NCI-H2107 treated with DMSO at 0.1 percent for 48 hours (cell line): ENCODE data around the gene ATOH8.
A peak's percentile ranks its signal among the peaks of the same experiment; 100 is the strongest.

Experiments
- DNase-seq: peaks from one replicate; lab custom pipeline; 2025; ENCODE audit not compliant: unreplicated experiment; lab: John Stamatoyannopoulos, UW

ATOH8 gene

DNA sequence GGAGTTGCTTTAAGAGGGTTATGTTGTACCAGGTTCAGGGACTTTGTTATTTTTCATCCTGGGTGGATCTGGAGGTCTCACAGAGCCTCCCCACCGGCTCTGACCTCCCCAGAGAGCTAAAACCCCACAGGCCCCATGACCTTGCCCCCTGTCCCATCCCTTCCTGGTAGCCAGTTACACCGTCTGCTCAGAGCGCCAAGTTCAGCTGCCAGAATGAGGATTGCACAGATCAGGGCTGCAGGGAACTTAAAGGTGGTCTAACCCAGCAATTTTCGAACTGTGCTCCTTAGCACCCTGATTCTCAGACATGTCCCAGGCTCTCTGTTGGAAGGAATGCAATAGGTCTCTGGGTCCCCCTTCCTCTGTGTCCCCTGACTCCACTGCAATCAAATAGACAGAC lies 32.1 kb downstream of the ATOH8 start:
- DNase-seq: no peak

DNA sequence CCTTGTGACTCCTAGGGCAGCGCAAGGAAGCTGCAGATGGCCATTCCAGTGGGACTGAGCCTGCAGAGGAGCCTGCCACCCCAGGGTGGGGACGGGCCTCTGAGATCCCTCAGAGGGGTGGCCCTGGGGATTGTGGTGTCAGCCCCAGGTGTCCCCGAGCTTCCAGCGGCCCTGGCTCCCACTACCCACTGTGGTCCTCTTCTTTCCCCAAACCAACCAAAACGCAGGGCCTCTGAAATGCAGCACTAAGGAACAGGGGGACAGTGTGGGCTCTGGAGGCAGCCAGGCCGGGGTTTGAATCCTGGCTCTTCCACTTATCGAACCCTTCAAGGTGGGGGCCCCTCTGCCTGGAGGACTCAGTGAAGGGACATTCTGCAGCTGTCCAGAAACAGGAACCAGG lies 32.7 kb downstream of the ATOH8 start:
- no peak for DNase-seq

DNA sequence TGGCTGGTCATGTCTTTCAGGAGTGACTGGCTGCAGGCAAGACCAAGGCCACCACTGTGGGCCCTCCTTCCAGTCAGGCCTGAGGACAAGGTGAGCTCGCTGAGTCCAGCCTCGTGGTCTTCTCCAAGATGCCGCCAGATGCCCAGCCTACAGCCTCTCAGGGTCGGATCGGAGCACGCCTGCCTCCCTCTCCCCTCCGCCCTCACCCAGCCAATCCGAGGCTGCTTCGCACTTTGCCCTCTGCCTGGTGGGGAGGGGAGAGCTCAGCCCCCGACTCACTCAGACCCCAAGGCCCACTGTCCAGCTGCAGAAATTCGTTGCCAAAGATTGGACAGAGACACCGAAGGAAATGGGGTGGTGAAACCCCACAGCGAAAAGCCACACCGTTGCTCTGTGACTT lies 33.1 kb downstream of the ATOH8 start:
- no peak for DNase-seq

DNA sequence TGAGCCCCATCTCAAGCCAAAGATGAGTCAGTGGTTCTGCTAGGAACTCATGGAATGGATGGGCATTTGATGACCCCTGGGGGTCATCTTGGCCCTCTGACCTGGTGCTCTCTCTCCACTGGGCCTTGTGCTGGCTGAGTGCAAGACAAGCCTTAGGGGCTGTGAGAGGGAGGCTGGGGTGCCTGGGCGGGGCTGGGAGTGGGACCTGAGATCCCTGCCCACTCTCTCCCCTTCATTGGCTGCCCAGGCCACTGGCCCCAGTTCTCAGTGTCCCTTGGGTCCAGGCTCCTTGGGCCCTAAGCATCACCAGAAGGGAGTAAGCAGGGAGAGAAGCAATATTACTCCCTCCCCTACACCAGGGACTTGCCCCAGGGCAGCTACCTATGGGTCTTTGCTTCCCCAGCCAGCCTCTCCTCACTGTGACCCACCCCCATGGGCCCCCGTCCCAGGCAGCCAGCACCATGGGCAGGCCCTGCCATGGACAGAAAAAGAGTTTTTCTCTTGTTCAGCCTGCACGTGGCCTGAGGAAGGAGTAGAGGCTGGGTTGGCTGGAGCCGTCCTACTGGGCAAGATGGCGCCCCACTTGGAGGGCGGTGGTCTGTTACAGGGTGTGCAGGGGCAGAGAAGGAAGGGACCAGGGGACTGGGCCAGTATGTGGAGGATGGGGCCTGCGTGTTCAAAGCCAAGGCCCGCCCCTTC lies 33.6 kb downstream of the ATOH8 start:
- DNase-seq: no peak

DNA sequence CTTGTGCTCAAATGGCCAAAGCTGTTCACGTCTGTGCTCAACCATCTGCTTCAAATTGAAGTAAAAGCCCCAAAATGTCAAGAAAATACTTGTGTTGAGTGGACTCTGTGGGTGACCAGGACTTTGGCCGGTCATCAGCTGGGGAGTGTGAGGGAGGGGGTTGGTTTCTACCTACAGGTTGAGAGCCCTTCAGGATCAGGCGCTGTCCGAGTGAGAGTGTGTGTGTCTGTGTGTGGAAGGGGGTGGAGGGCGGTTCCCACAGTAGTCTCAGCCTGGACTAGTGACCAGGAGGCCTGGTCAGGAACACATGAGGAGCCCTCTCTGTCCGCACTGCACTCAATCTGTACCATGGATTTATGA lies 34.2 kb downstream of the ATOH8 start:
- no peak for DNase-seq

DNA sequence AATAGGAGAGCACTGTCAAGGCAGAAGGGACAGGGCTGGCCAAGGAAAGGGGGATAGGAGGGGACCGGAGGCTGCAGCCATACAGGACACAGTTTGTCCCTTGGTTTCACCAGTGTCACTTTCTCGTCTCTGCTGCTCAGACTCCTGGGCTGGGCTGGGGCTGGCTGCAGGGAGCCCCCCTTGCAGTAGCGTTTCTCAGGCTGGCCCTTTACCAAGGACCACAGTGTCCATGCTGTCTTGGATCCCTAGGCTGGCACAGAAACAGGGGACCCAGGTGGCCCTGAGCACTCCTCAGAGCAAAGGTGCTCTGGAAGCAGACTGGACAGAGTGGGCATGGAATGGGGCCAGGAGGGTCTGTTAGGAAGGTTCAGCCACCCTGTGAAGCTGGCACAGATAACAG lies 34.8 kb downstream of the ATOH8 start:
- no peak for DNase-seq

DNA sequence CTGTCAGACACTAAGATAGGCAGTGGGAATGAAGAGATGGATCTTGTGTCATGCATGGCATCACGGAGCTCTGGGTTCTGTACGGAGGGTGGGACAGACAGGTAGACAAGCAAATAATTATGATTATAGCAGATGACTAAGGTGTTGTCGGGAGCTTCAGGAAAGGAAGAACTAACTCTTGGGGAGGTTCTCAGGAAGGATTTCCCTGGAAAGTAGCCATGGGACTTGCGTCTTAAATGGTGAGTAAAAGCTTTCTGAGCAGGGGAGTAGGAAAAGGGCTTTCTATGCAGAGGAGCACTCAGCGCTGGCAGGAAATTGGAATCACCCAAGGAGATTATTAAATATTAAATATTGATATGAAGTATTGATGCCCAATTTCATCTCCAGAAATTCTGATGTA lies 35.5 kb downstream of the ATOH8 start:
- no peak for DNase-seq

DNA sequence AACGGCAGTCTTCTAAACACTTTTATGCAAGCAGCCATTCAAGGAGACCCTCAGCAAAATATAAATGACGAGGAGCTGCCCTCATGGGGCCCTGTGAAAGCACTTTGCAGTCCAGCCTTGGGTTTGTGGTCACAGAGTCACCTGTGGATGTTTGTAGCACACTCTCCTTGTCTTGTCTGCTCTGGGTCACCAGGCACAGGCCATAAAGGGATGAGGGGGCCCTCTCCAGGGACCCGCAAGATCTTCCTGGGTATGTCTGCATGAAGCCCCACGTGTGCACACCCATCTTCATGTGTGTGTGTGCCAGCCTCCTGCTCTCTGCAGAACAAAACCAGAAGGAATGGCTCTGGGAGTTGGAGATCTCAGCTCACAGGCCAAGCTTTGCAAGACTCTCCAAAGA lies 36.2 kb downstream of the ATOH8 start:
- DNase-seq: no peak

DNA sequence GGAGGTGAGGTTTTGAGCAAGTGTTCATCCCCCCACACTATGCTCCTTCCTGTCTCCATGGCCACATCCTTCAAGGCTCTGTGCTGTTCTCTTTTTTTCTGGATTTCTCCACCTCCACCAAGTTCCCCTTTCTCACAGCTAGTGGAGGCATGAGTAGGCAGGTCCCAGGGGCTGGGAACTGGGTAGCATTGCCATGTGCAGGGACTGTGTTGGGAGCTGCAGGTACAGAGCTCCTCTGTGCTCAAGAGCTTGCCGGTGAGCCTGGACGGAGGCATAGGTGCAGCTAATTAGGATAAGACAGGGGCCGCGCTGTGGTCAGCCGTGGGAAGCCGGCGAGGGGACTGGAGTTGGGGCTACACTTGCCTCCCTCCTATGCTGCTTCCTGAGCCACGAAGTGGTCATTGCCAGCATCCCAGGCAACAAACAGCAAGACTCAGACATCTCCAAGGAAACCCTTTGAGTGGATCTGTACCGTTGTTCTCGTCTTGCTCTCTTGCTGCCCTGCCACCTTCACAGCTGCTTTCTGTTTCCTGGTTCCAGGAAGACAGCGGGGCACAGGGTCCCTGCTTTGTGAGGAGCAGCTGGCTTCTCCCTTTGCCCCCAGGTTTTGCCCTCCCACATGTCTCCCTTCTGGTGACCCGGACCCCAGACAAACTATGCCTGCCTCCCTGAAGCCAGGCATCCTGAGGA lies 36.9 kb downstream of the ATOH8 start:
- DNase-seq: no peak

DNA sequence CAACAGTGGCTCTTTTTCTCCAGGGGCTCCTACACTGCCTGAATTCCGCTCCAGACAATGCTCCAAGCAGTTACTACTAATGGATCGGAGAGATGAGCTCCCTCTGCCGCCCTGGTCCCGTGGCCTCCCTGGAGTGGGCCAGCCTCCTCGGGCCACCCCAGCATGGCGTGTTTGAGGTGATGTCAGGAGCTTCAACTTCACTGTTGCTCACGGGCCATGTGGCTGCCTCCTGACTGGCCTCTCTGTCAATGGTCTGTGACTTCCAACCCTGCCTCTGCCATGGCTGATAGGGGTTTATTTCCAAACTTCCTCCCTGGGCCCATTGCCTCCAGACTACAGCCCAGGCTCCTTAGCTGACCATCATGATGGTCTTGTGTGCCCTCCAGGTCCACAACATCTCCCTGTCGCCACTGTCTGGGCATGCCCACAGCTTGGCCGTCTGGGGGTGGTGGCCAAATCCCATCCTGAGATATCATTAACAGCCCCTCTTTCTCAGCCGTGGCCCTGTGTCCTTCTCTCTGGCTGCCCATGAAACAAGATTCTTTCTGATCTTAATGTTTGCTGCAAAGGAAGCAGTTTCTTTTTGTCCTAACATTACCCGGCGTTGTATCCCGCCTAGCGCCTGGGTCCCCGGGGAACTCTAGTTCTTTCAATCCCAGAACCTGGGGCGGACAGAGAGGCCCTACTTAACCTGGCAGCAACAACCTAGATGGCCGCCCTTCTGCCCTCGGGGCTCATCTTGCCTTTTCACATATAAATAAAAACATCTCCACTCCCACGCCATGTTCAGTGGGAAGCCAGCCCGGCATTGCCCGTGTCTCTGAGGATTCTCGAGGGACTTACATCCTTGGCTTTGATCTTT lies 38.1 kb downstream of the ATOH8 start:
- DNase-seq: no peak

DNA sequence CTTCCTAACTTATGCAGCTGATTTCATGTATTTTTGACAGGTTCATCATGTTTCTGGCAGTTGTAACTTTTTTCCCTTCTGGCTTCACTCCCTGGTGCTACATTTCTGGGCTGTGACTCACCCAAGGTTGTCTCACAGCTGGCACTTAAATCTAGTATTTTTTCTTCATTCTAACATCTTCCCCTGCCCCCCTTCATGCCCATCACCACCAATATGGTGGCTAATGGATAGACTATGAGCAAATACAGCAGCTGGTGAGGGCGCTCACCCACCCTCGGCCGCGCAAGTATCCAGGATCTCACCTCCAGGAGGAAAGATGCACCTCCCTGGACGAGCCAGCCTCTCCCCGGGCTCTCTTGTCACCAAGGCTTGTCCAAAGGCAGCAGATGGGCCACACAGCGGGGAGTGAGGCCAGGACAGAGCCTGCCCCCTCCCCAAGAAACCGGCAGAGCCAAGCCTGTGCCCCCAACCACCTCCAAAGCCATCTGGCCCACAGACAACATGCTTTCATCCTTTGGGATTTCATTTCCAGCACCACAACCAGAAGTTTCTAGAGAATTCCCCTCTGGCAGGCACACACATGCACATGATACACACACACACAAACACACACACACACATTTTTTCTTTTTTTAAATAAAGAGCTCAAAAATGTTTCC lies 39.1 kb downstream of the ATOH8 start:
- DNase-seq: no peak

DNA sequence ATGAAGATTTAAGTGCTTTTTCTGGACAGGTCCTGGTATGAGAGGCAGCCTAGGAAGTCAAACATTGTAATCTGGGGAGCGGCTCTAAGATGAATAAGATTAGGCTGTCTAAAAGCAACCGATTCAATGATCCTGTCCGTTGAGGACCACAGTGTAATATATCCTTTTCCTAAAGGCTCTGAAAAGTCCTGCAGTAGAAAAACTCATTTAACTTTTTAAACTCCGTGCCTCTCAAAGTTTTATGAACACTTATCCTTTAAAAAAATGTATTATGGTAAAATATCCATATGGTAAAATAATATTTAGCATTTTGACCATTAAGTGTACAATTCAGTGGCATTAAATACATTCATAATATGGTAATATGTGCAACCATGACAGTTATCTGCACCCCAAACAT lies 39.8 kb downstream of the ATOH8 start:
- DNase-seq: no peak

DNA sequence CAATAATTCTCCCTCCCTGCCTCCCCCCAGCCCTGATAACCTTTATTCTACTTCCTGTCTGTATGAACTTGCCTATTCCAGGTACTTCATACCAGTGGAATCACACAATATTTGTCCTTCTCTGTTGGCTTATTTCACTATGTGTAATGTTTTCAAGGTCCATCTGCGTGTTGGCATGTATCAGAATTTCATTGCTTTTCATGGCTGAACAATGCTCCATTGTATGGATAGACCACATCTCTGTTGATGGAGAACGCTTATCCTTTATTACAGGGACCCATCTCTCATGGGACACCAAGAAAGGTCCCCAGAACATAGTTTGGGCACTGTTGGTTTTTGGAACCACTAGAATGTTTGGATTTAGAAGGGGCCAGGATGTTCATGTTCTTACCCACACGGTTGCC lies 40.2 kb downstream of the ATOH8 start:
- DNase-seq: no peak

DNA sequence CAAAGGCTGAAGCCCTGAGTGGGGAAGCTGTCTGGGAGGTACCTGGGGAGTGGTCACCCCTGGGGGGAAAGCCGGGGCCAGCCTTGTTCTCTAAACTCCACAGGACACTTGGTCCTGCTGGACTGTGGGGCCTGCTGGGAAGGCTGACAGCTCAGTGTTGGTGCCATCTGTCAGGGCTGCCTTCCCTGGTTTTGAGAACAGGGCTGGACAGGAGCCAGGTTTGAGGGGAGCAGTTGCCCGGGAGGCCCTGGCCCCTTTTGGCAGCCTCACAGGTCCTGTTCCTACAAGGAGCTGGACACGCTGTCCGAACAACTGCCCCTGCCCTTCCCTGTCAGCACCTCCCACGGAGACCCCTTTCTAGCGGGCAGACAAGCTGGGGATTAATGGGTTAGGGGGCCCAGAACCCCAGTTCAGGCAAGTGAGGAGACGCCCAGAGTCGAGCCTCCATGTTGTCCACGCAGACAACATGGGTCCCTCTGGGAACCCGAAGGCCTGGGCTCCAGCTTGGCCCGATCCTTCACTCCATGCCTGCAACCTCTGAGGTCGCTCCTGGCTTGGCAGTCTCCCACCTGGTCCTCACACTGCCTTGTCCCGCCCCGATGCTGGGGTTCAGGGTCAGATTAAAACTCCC lies 40.8 kb downstream of the ATOH8 start:
- no peak for DNase-seq

DNA sequence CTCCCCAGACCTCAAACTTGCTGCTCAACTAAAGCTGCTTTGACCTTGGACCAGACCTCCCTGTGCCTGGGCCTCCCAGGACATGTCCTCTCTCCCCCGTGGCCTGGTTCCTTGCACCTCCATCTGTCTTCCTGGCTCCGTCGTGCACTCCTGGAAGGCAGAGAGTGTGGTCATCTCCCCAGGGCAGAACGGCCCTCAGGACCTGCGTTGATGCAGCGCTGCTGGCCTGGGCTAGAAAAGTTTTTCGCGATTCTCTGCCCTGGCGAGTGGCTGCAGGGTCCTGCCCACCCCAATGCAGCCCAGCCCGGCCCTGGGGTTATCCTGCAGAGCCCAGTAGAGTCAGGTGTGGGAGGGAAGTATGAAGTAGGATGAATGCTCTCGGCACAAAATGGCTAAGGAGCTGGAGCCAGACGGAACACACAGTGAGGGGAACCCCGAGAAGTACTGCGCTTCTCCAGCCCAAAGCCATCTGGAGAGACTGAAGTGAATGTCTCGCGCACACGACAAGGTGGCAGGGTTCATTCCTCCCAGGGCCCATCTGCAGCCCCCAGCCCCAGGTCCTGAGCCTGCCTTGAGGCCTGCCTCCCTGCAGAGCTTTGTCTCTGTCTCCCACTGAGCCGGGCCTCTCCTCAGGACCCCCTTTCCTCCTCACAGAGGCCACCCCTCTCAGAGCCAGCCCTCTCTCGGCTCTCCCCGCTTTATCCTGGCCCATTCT lies 41.7 kb downstream of the ATOH8 start:
- DNase-seq: no peak

DNA sequence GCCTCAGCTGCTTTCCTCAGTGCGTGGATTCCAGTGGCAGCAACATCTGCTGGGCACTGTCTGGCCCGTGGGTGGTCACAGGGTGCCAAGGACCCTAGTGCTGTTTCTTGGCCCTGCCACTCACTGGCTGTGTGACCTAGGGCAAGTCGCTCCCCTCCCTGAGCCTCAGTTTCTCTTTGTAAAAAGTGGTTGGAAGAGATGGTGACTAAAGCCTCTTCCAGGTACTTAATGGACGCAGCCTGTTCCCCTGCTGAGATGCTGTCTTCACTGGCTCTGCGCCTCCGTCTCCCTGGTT lies 42.2 kb downstream of the ATOH8 start:
- DNase-seq: no peak

DNA sequence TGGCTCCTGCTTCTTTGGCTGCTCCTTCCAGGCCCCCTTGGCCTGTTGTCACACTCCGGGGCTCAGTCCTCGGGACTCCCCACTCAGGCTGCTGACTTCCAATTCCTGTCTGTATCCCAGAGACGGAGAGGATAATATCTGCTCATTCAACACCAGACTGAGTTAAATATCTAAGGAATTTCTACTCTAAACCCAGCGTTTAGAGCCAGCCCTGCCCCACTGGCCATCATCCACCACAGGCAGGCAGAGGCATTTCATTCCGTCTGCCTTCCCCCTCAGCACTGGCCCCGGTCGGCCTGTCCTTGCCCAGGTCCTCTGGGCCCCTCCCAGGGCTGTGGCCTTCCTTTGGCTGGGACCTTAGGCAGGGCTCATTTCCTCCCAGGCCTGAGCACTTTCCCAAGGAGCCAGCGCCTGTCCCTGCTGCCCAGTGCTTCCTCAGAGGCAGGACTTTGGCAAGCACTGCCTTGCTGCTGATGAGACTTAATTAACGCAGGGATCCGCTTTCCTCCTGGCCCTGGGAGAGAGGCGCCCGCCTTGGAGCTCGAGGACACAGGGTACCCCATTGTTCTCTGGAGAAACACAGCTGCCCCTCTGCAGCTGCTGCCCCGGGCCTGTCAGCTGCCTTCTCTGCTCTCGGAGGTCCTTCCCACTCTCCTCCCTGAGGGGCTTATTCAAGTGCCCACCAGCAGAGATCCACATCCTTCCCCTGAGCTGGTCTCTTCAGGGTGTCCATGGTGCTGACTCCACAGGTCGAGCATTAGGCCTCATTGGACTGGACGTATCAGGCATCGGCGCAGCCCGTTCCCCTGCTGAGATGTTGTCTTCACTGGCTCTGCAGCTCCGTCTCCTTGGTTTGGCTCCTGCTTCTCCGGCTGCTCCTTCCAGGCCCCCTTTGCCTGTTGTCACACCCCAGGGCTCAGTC lies 42.8 kb downstream of the ATOH8 start:
- DNase-seq: peak; percentile 23

DNA sequence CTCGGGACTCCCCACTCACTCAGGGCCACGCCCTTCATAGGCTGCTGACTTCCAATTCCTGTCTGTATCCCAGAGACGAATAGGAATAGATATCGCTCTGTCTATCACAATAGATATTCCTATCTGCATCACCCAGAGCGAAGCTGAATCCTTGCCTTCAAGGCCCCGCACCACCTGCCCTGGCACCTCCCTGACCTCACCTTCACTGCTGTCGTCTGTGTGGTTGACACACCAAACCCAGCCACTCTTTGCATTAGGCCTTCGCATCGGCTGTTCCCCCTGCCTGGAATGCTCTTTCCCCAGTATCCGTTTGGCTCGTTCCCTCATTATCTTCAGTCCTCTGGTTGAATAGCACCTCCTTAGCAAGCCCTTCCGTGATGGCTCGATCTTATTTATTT lies 43.5 kb downstream of the ATOH8 start:
- no peak for DNase-seq

DNA sequence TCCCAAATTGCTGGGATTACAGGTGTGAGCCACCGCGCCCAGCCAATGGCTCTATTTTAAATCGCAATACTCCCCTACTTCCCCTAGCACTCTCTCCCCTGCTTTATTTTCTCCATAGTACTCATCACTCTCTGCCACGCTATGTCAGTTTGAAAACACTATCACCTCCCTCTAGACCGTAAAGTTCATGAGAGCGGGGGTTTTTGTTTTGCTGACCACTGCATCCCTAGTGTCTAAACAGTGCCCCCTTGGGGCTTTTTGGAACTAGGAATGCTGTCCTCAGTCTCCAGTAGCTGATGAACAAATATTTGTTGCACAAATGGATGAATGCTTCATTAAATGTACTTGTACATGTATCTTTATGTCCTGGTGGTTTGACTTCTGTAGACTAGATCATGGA lies 44.1 kb downstream of the ATOH8 start:
- DNase-seq: no peak
